Endothelial cell of umbilical vein (primary cell): ENCODE results near the gene MARK3. TPM values are rescaled to one million over a fixed set of nuclear protein-coding genes. Genes with fewer than 3 reads are reported as not detected.

ENCODE experiments used
- BruUV-seq: library from RNA; stranded (reverse); fragments of 400-500 nt; replicated peaks from 2 replicates; lab custom pipeline; 2021; lab: Mats Ljungman, UMichigan
- CTCF ChIA-PET: fragments of 300-600, 350-600 bp; sonication (Branson Sonifier 250); formaldehyde crosslinking; loops from one replicate; lab custom pipeline; 2021; ENCODE audit warnings: antibody characterized with exemption, inconsistent platforms; lab: Charles Lee
- POLR2A ChIA-PET: fragments of 300-600, 350-600 bp; sonication (Branson Sonifier 250); formaldehyde crosslinking; loops from one replicate; lab custom pipeline; 2021; ENCODE audit warnings: antibody characterized with exemption, inconsistent platforms; lab: Charles Lee
- DNase-seq: peaks from one replicate; pipeline ENCODE4 v3.0.0-alpha.2; 2011; ENCODE audit warnings: low read depth, low spot score
- FAIRE-seq: peaks from 2 replicates; lab custom pipeline; 2011; peaks lifted over from hg19 to GRCh38; lab: Jason Lieb, UNC
- H2AFZ ChIP-seq: 2 replicates; pipeline ENCODE4 v1.6.0; 2012; ENCODE audit warnings: low read depth, low read length, control low read depth, inconsistent platforms
- H3K27ac ChIP-seq: 2 replicates; pipeline ENCODE4 v1.5.1; 2011; ENCODE audit warnings: low read depth, mild to moderate bottlenecking, control low read depth, low read length, moderate library complexity; ENCODE audit not compliant: insufficient read depth
- H3K27me3 ChIP-seq, 2 experiments: 2 replicates each; pipeline versions ENCODE4 v1.6.0 to v1.6.1; 2011; ENCODE audit warnings: low read length in 2 of 2, mixed read lengths in 1 of 2; ENCODE audit not compliant: control insufficient read depth in 2 of 2, insufficient read depth in 2 of 2
- H3K36me3 ChIP-seq, 2 experiments: 2 replicates in 1 of 2; 3 replicates in 1 of 2; pipeline ENCODE4 v1.5.1; 2011; ENCODE audit warnings: low read length in 2 of 2, mild to moderate bottlenecking in 1 of 2, moderate library complexity in 1 of 2; ENCODE audit not compliant: control insufficient read depth in 2 of 2, insufficient read depth in 2 of 2; ENCODE audit errors: extremely low read depth in 1 of 2
- H3K4me1 ChIP-seq: 3 replicates; pipeline ENCODE4 v1.5.1; 2011; ENCODE audit warnings: mild to moderate bottlenecking, low read length; ENCODE audit not compliant: control insufficient read depth, insufficient read depth; ENCODE audit errors: extremely low read depth
- H3K4me2 ChIP-seq: 2 replicates; pipeline ENCODE4 v1.6.1; 2011; ENCODE audit warnings: low read length, control low read depth, mixed read lengths; ENCODE audit not compliant: insufficient read depth
- H3K4me3 ChIP-seq, 3 experiments: fragments of 200-600 bp in 1 of 3; sonication (generic), shearing (Covaris generic) in 1 of 3; replicated peaks in 1 of 3; 2 replicates each; pipeline ENCODE4 v1.5.1; 2011 to 2016; ENCODE audit warnings: control low read depth in 3 of 3, low read length in 3 of 3, mild to moderate bottlenecking in 2 of 3, inconsistent platforms in 1 of 3, low read depth in 1 of 3, moderate library complexity in 1 of 3; ENCODE audit not compliant: insufficient read depth in 1 of 3
- H3K79me2 ChIP-seq: 2 replicates; pipeline ENCODE4 v1.6.0; 2012; ENCODE audit warnings: low read length, inconsistent platforms; ENCODE audit not compliant: control insufficient read depth, insufficient read depth
- H3K9ac ChIP-seq: replicated peaks from 2 replicates; pipeline ENCODE3; 2011; ENCODE audit warnings: low read length, control low read depth; ENCODE audit not compliant: insufficient read depth; ENCODE audit errors: extremely low read depth
- H3K9me1 ChIP-seq: replicated peaks from 3 replicates; pipeline ENCODE4 v1.6.0; 2011; ENCODE audit warnings: mild to moderate bottlenecking, low read length; ENCODE audit not compliant: control insufficient read depth, insufficient read depth; ENCODE audit errors: extremely low read depth
- H3K9me3 ChIP-seq: replicated peaks from 2 replicates; pipeline ENCODE4 v1.5.1; 2012; ENCODE audit warnings: low read length, inconsistent platforms; ENCODE audit not compliant: control insufficient read depth, insufficient read depth
- H4K20me1 ChIP-seq: replicated peaks from 2 replicates; pipeline ENCODE3; 2011; ENCODE audit warnings: mild to moderate bottlenecking, low read length; ENCODE audit not compliant: control insufficient read depth, insufficient read depth; ENCODE audit errors: extremely low read depth
- CTCF ChIP-seq, 2 donors: IDR thresholded peaks; 1 replicate in 1 of 2; 2 replicates in 1 of 2; pipeline ENCODE4 v1.5.1; 2011; ENCODE audit warnings: low read length in 2 of 2, mild to moderate bottlenecking in 2 of 2, moderate library complexity in 2 of 2, control low read depth in 1 of 2, inconsistent platforms in 1 of 2, low read depth in 1 of 2; ENCODE audit not compliant: insufficient read depth in 1 of 2; ENCODE audit errors: extremely low read depth in 1 of 2
- EZH2 ChIP-seq: IDR thresholded peaks from 2 replicates; pipeline ENCODE4 v1.6.1; 2012; ENCODE audit warnings: borderline replicate concordance, low read depth, mild to moderate bottlenecking, moderate library complexity, low read length, inconsistent platforms; ENCODE audit not compliant: severe bottlenecking
- FOS ChIP-seq: IDR thresholded peaks from 2 replicates; pipeline ENCODE4 v1.6.1; 2011; ENCODE audit warnings: mild to moderate bottlenecking, low read length, moderate library complexity, borderline replicate concordance; ENCODE audit not compliant: insufficient read depth
- GATA2 ChIP-seq: IDR thresholded peaks from 2 replicates; pipeline ENCODE4 v1.7.0; 2011; ENCODE audit warnings: low read depth, mild to moderate bottlenecking, moderate library complexity, mixed read lengths, low read length; ENCODE audit not compliant: insufficient read length, insufficient read depth
- JUN ChIP-seq: IDR thresholded peaks from 2 replicates; pipeline ENCODE4 v1.6.1; 2011; ENCODE audit warnings: borderline replicate concordance, low read depth; ENCODE audit not compliant: insufficient read length, insufficient read depth
- MAX ChIP-seq: IDR thresholded peaks from 2 replicates; pipeline ENCODE4 v1.6.1; 2011; ENCODE audit not compliant: insufficient read depth, insufficient read length
- MYC ChIP-seq: IDR thresholded peaks from one replicate; pipeline ENCODE4 v1.6.1; 2011; ENCODE audit warnings: mild to moderate bottlenecking, low read depth, low read length
- POLR2A ChIP-seq: IDR thresholded peaks from 2 replicates; pipeline ENCODE4 v1.6.1; 2012; ENCODE audit warnings: low read depth, mild to moderate bottlenecking, control low read depth, low read length
- POLR2AphosphoS5 ChIP-seq: IDR thresholded peaks from 2 replicates; pipeline ENCODE4 v1.6.1; 2012; ENCODE audit warnings: low read depth, mild to moderate bottlenecking, control low read depth, low read length, moderate library complexity; ENCODE audit not compliant: insufficient read depth
- dilution Hi-C: fragments of 300-500 bp; cut with MboI; formaldehyde crosslinking; loops from one replicate; pipeline ENCODE4 v1.15.0; 2019; ENCODE audit warnings: low sequenced_read_pairs; ENCODE audit not compliant: extremely low pct_ligation_motif_present
- intact Hi-C: fragments of 100-400 bp; cut with micrococcal nuclease; formaldehyde crosslinking; loops from one replicate; pipeline ENCODE4 v1.10.0; 2022
- polyA plus RNA-seq, 4 experiments: library from polyadenylated mRNA; depleted of rRNA in 3 of 4; stranded (reverse) in 3 of 4; unstranded in 1 of 4; fragments of >200 nt; gene quantifications; 2 replicates each; pipeline versions ENCODE4 v1.2.1 to v1.2.3, GENCODE V29; 2011 to 2012; ENCODE audit warnings: missing spikeins in 1 of 4
- total RNA-seq: library from RNA; stranded (reverse); gene quantifications from 2 replicates; pipeline ENCODE4 v1.2.3, GENCODE V29; 2021

MARK3 gene
- total and polyA plus RNA-seq, 2 donors (not counting 3 experiments of a cell fraction or from before 2014, with no cell fraction given): 46.6 to 96.1 TPM

DNA sequence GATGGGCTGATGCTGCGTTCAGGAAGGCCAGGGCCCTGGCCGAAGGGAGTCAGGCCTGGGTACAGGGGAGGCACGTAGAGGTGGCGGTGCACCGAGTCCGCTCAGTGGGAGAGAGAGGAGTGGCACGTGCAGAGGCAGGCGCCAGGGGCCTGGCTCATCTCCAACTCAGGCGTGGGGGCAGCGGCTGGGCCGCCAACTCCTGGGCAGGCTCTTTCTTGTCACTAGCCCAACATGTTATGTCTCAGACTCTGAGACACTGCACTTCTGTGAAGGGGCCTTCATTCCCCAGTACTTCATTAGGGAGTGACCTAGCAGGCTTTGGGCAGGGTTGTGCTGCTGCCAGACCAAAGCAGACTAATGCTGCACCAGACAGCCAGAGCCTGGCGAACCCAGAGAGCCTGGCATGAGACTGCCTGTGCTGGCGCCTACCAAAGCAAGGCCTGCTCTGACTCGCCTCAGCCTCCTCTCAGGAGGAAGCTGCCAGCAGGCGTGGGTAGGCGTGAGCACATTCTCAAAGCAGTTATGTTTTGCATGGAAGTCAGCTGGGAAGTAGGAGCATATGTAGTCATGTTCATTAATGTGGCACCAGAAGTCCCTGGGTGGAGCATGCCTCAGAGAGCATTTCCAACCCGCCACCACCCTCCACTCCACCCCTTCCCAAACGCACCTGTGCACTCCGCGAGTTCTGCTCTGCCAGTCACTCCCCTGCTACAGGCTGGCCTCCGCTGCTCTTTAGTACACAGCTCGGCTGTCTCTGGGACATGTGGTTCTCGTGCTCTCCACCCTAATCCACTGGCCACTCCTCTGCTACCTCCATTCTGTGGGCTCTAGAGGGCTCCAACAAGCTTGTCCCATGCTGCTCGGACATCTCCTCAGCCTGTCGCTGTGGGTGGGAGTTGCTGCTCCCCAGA is 127.7 kb downstream of the MARK3 start:
- Histone ChIP-seq H3K79me2 (no peaks in the 10 kb centered on the region), H3K9ac (no peak overlapping the region), H3K36me3 (peaks cover 6 to 14% of the 10 kb centered on the region in 2 experiments), H3K27ac (no peak overlapping the region), H3K4me2 (no peak overlapping the region), H4K20me1 (no peaks in the 10 kb centered on the region), H3K9me1 (no peaks in the 10 kb centered on the region), H3K9me3 (no peaks in the 10 kb centered on the region), H3K4me3 (no peak overlapping the region), H2AFZ (no peak overlapping the region), H3K4me1 (no peaks in the 10 kb centered on the region), H3K27me3 (no peaks in the 10 kb centered on the region)
- intact Hi-C loops (no loop called here), dilution Hi-C loops (no loop called here)
- TF ChIP-seq MAX: no peak
- TF ChIP-seq POLR2AphosphoS5: peak; percentile 21
- ChIA-PET CTCF (interaction anchor here (1.7 kb wide), 1 partner anchor 13 kb away, joined by 5 read pairs; no protein-coding TSS in a partner anchor), POLR2A (no interaction called here)
- FAIRE-seq (no peak), DNase-seq (peak; percentile 28)
- BruUV-seq: no TSS peak

GRCh38 chr14:103514596-103515421 is 129.6 kb downstream of the MARK3 start:
- H3K4me2 ChIP-seq: no peak overlapping the region
- H3K36me3 ChIP-seq: peaks cover 4 to 8% of the 10 kb centered on the region in 2 experiments
- H3K27me3 ChIP-seq: no peaks in the 10 kb centered on the region
- no peaks in the 10 kb centered on the region for H3K9me1 ChIP-seq
- no peak overlapping the region for H3K9ac ChIP-seq
- intact Hi-C loops (no loop called here), dilution Hi-C loops (no loop called here)
- H3K79me2 ChIP-seq: no peaks in the 10 kb centered on the region
- no peaks in the 10 kb centered on the region for H3K9me3 ChIP-seq
- CTCF ChIA-PET: interaction anchor here (8.0 kb wide), 1 partner anchor 32 kb away, joined by 209 read pairs; no protein-coding TSS in a partner anchor
- DNase-seq (no peak), FAIRE-seq (no peak)
- no peak overlapping the region for H3K4me3 ChIP-seq
- no peaks in the 10 kb centered on the region for H4K20me1 ChIP-seq
- BruUV-seq: no TSS peak
- H3K4me1 ChIP-seq: peaks cover 7% of the 10 kb centered on the region
- POLR2A ChIA-PET: no interaction called here
- no peak overlapping the region for H2AFZ ChIP-seq
- no peak overlapping the region for H3K27ac ChIP-seq
- TF ChIP-seq MAX (no peak), JUN (no peak), POLR2A (peak; percentile 16), MYC (no peak), GATA2 (no peak), EZH2 (no peak), POLR2AphosphoS5 (peak; percentile 26), CTCF (IDR thresholded peaks at IDR 0.05; ENCODE audit: extremely low read depth in 1 of 2, insufficient read depth in 1 of 2, low read depth in 1 of 2, low read length in 2 of 2) (no peak), FOS (no peak)
